NCI-H748 (cell line): ENCODE measurements around the gene P2RY14.

Experiments used
- DNase-seq: peaks from one replicate; lab custom pipeline; 2025; ENCODE audit not compliant: unreplicated experiment; lab: John Stamatoyannopoulos, UW

The P2RY14 gene

DNA sequence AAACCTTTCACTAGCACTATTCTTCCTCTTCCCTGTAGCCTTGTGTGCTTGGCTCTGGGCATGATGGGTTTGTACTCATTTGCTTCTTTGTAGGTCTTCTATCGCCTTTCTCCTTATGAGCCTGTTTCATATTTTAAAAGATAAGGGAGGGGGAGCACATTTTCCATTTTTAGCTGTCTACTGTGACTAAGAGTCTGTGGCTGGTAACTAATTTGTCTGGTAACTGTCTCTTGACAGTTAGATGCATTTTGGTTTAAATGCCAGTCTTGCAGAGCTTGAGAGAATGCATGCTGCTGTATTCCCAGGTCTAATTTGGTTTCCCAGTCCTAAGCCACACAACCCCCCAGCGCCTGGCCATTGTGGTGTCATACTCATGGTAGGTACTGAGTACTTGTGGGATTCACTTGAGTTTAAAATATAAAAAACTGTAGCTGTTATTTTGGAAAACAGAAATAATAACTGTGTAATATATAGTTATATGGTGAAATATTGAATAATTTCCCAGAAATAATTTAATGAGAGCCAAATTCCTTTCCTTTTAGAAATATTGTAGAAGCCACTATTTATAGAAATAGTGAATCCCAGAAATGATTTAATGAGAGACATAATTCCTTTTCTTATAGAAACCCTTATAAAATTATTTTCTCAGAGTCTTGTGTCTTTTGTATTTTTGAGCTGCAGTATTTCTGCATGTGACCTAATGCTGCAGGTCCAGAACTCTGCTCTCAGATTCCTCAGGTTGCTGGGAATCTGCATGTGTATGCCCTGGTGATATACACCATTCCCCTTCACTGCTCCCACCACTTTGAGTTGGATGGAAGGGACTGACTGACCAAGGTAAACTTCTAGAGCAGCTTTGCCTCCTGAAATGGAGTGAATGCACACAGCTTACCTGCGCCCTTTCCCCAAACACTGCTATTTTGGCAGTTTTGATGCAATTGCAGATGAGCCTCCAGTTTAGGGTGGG is 61.4 kb downstream of the P2RY14 start:
- no peak for DNase-seq

DNA sequence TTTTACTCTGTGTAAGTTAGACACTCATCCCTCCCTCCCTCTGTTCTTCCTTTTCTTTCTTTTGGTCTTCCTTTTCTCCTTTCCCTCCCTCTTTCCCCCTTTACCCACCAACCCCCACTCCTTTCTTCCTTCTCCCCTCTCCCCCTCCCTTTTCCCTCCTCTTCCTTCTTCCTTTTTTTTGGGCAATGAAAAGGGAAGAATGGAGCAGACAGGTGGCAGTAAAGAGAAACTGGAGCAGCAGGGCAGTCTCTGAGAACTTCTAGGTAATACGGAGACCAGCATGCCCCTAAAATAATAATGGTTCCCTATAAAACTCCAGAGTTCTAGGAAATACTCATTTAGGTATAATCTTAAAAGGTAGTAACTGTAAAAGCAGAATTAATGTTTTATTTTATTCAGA is 63.9 kb downstream of the P2RY14 start:
- DNase-seq: no peak

DNA sequence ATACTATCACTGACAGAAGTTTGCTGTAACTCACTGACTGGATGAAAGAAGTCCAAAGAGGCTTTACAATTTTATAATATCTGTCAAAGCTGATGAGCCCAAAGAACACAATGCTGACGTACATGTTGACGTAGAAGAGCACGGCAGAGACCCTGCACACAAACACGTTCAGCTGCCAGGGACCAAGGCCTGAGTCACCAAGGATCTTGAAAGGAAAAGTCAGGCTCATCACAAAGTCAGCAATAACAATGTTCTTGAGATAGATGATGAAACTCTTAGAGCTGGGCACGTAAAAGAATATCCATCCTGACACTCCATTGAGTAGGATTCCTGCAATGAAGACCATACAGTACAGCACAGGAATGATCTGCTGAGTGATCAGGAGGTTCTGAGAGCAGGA is 64.5 kb downstream of the P2RY14 start:
- DNase-seq: no peak

DNA sequence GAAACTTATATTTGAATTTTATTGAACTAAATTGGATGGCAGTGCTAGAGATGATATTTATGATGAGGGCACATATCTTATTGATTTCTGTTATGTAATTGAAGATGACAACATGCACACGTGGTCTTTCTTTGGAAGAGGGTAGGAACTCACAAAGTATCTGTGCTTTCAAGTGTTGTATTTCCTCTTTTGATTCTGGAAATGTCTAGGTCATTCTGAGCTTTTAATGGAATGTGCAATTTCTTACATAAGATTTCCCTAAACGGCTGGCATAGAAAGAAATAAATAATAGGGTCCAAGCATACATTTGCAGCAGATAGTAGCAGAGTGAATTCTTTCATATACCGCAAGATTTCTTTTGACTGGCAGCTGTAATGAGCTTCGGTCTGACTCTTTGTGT is 65.2 kb downstream of the P2RY14 start:
- no peak for DNase-seq

DNA sequence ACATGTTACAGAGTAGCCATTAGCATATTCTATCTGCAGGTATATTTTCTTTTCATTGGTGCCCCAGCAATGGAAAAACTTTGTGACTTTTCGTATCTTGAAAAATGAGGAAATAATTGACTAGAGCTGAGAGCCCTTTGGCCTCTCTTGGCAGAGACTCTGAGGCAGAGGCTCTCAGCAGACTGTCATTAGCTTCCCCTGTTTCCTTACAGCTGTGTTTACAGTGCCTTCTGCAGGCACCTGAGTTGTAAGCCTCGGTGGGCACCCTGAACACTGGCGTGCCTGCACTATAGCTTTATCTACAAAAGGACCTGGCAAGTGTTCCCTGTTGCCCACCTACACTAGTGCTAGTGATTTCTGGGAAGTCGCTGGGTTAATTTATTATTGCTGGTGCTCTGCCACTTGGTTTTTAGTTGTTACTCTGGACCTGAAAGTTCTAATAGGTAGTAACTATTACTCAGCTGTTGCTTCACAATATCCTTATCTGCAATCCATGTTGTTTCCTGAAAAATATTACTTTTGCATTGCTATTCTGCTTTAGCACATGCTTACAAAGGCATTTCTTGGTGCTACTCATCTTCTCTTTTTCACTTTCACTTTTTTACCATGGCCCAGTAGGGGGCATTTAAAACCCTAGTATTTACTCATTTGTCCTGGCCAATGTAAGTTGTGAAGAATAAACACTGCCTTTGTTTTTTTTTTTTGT is 67.5 kb downstream of the P2RY14 start:
- DNase-seq: no peak

DNA sequence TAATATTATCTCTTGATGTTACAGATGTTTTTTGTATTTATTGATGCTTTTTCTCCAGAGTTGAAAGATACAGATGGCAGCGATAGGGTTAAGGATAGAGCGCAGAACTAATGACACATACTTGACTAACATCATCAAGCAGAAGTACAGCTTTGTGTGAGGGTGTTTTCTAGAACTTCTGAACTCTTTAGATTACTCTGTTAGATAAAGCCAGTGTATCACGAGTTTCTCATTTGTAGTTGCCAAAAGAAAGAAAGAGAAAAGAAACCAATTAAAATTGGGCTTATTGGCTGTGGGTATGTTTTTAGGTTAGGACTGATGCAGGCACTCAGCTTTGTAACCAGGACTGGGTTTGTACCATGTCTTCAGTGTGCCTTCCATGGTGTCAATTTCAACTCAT is 68.7 kb downstream of the P2RY14 start:
- DNase-seq: no peak

DNA sequence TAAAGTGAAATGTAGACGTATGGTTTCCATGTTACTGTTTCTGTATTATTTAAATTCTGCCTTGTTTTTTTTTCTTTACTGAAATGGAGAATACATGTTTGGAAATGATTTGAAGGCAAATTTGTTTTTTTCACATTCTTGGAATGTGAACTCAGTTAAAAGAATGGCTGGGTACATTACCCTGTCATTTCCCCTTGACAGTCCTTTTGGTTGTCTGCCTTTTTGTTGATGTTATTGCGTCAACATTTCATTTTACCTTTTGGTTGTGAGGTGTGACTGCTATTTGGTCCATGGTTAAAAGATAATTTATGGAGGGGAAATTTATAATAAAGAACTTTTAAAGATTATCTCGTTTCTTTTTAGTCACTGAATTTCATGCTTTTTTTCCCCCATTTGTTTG is 72.1 kb downstream of the P2RY14 start:
- DNase-seq: no peak

DNA sequence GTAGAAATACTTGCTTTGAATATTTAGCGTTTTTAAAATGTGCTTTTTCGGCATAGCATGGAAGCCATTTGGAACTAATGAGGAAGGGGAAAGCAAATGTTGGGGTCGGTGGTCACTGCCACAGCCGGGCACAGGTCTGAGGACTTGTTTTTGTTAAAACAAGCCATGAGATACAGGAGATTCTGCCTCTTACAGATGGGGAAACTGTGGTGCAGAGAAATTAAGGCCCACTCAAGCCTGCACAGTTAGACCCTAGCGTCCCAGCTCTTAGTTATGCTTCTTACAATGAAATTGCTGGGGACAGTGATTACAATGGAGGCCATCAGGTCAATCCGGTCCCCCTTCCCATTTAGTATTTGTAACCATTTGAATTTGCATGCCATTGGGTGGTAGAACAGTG is 72.9 kb downstream of the P2RY14 start:
- DNase-seq: no peak

DNA sequence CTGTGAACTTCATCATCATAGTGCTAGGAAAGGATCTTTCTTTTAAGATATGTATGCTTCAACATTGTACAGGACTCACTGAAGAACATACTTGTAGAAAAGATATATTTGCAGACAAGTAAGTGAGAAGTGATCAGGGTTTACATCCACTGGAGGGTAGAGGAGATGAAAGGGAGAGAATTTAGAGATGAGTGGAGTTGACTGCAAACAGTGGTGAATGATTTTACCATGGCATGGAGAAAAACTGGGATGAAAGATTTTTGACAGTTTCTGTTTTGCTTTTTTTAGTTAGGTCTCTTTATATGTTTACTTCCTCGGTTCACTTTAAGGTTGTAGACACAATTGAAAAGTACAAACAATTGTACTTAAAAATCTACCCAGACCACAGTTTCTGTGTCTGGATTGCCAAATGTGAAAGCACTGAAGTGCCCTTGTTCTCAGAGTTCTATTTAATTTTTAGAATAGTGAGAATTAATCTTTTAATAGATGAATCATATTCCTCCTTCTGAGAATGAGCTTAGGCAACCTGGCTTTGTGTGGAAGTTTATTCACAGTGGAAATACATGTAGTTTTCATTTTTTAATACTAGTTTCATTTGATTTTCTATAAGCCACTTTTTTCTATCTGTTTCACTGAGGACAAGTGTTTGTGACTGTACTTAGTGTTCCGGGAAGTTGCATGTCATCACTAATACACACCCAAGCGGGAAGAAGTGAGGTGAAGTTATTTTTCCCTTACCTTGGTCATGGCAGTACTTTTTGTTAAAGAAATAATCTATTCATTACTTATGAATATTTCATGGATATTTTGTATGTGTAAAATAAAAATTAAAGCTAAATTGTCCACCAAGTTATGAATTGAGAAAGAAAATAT is 73.6 kb downstream of the P2RY14 start:
- no peak for DNase-seq

DNA sequence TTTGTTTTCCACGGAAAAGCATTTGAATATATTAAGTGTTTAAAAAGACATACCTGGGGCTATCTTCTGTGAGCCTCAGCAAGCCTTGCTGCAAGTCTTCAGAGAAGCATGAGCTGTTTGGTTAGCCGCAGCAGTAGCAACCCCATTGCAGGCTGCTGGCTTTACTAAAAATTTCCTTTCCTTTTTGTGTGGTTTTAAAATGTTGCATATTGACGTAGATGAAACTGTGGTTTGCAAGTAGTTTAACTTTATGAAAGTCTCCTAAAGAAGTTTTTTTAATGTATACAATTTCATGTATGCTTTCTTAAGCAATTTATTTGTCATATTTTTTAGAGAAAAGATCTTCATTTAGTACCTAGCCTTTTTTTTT is 75.3 kb downstream of the P2RY14 start, which contains the start of gene GPR171:
Gene GPR171 (minus strand): TSS at position 166 of the 370 bp plus-strand sequence. CDS start 3,830 bp downstream, outside the sequence.
- no peak for DNase-seq

DNA sequence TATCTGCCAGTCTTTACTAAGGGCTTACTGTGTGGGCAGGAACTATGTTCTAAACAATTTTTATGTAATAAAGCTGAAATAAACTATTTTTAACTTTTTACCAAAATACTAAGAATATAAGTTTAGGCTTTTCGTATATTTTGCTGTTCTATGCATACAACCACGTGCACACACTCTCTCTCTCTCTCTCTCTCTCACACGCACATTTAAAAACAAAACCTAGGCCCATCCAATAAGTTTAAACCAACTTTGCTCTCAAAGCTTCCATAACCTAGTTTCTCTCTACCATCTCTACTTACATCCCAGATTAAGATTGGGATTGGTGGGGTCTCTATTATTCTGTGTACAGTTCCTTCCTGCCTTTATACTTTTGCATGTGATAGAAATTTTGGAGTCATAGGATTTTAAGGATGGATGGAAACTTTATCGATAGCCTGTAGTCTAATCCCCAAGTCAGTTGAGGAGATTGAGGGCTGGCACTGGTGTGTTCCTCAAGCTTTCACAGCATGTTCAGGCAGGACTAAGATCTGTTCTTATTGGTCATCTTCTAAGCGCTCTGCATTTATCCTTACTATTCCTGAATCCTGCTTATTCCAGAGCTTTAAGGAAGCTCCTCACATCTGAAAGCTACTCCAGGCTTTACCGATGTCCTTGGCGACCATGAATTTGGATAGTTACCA is 77.2 kb downstream of the P2RY14 start:
- DNase-seq: no peak

DNA sequence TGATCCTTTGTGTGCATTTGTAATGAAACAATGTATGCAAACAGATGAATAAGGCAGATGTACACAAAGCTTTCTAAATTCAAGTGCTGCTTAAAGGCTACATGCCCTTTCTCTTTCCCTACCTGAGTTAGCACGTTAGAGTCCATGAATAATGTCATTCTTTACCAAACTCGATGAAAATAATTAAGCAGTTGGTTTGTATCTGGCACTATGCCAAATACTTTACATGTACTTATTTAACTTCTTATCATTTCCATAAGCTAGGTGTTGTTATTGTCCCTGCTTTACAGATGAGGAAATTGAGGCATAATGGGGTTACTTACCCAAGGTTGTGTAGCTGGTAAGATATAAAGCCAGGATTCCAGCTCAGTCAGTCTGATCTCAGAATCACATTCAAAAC is 77.8 kb downstream of the P2RY14 start:
- no peak for DNase-seq

DNA sequence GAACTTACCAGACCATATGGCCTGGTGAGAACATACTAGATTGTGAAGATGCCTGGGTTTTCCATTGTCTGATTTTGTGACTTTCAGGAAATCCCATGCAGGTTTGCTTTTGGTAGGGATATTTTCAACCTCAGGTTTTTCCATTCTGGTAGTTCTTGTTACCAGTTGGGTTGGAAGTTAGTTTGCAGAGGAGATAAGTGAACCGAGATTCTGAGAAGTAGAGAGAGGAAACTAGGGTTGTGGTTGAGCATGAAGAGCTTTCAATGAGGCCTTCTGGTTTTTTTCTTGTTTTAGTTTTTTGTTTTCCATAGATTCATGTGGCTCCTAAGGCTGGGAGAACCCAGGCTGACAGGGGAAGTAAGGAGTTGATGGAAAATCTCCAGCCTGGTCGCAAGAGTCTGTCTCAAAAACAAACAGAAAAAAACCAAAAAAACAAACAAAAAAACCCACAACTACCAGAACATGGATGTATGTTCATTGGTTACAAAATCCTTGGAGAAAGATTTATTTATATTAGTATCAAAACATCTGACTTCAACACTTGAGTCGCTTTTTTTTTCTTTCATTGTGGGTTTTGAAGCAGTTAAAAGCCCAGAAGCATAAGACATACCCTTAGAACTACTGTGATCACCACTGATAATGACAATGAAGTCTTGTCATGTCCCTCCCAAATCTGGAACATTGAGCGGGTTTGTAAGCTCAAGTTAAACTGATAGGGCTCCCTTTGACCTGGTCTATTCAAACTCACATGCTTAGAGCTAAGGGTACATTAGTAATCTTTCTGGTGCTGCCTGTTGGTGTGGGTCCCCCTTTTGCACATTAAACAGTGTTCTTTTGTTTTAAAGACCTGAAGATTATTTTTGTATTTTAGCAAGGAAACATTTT is 78.5 kb downstream of the P2RY14 start:
- no peak for DNase-seq

DNA sequence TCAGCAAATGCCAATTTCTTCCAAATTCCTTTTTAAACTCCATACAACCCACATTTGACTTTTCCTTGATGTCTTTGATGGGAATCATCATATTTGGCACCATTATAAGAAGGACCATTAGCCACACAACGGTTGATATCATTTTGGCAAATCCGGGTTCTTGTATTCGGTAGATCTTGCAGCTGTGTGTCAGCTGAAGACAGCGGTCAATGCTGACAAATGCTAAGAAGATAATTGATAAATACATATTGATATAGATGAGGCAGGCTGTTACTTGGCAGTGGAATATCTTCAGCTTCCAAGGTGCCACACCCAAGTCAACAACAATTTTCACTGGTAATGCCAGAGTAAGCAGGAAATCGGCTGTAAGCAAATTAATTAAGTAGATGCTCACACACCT is 79.5 kb downstream of the P2RY14 start:
- DNase-seq: peak; percentile 77

DNA sequence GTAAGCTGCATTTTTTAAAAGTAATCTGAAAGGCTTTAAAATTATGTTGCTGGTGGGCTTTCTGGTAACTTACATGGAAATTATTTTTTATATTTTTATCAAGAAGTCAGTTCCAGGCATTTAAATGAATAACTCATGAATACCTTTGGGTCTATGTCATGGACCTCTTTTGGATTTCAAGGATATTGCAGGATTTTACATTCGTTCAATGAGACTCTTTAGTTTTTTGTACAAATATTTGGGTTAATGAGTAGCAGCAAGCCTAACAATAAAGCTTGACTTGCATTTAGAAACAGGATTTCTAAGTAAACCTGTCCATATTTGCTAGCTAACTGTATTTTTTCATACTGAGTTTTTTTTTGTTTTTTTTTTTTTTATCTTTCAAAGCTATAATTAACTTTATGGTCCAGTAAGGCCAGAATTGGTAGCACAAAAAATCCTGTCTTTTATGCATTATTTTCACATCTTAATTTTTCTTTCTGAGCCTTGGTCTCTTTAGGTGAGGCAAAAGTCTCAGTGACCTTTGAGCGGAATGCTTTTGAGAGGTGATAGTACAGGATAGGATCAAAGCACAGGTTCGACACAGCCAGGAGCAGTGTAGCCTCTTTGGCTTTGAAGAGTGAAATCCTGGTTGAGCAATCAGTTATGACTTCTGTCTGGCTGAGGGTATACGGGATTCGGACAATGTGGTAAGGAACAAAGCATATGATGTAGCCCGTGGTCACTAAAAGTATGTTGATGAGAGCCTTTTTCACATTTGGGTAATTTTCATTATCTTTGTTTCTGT is 80.2 kb downstream of the P2RY14 start:
- peak; percentile 25 for DNase-seq

DNA sequence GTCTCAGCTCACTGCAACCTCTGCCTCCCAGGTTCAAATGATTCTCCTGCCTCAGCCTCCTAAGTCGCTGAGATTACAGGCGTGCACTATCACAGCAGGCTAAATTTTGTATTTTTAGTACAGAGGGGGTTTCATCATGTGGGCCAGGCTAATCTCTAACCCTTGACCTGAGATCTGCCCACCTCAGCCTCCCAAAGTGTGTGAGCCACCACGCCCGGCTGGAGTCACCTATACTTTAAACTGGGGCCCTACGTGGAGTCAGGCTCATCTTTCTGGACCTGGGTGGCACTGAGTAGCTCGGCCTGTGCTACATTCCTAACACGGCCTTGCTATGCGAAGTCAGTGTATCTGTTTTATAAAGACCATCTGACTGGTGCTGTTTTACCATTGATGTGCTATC is 81.1 kb downstream of the P2RY14 start:
- DNase-seq: no peak

DNA sequence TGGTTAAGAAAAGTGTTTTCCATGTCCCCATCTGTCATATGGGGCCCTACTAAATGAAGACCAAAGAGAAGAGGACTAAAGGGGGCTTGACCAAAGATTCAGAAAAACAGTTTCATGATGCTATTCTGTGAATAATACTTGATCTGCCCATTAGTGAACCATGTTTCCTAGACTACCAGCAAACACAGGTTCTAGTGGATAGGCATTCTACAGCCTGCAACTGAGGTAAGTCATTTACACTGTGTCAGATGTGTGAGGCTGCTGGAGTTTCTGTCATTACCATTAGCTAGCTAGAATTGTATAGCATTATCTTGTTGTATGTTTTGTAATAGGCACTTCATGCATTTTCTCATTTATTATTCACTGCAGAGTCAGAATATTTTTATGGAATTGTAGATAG is 81.9 kb downstream of the P2RY14 start:
- peak; percentile 8 for DNase-seq

DNA sequence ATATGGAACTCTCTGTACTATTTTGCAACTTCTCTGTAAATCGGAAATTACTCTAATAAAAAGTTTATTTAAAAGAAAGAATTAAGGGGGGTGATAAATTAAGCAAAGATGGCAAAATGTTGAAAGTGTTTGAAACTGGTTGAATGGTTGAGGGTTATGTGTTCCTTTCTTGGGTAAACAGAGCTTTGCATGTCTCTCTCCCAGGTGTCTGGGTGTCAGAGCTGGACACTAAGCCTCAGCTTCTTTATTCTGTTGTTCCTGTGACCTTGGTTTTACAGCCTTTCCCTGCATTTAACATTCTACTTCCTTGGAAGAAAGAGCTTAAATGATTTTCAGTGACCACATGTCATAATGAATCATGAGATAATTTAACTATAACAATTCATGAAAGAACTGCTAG is 82.5 kb downstream of the P2RY14 start:
- no peak for DNase-seq

DNA sequence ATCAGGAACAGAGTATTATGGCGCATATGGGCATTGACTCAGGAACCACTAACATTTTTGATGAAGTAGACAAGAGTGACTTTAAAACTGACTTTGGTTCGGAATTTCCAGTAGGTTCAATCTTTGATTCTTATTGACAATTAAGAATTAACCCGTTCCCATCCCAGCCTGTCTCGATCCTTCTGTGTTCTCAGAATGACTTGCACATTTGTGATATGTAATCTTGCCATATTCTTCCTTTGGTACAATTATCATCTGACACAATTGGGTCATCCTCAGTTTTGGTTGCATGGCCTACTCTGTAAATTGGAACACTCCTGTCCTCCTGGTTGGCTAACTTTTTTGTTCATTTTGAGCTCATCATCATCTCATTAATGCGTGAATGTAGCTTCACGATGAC is 85.8 kb downstream of the P2RY14 start:
- DNase-seq: no peak
